GM19463 (cell line): ENCODE results near the gene ATP2B1.

Experiments used
- ATAC-seq: cut with Tn5 transposase; IDR thresholded peaks from one replicate; pipeline ENCODE4 v1.9.1; 2021; ENCODE audit warnings: mild to moderate bottlenecking, moderate library complexity; ENCODE audit not compliant: unreplicated experiment

ATP2B1 gene

GRCh38 chr12:89662623-89663022 is 46.0 kb downstream of the ATP2B1 start:
- ATAC-seq, result no peak

- ATAC-seq, result no peak
Measured at GRCh38 chr12:89661706-89662330, 46.8 kb downstream of the ATP2B1 start.

- no peak for ATAC-seq
Measured at GRCh38 chr12:89657739-89658138, 50.9 kb downstream of the ATP2B1 start.

- no peak for ATAC-seq
Measured at GRCh38 chr12:89657066-89657465, 51.6 kb downstream of the ATP2B1 start.

GRCh38 chr12:89655841-89656240 is 52.8 kb downstream of the ATP2B1 start:
- no peak for ATAC-seq

GRCh38 chr12:89651192-89651591 is 57.4 kb downstream of the ATP2B1 start:
- no peak for ATAC-seq

GRCh38 chr12:89650239-89650638 is 58.4 kb downstream of the ATP2B1 start:
- no peak for ATAC-seq

GRCh38 chr12:89649820-89650219 is 58.8 kb downstream of the ATP2B1 start:
- ATAC-seq, result no peak

GRCh38 chr12:89649139-89649538 is 59.5 kb downstream of the ATP2B1 start:
- no peak for ATAC-seq

GRCh38 chr12:89648211-89648930 is 60.3 kb downstream of the ATP2B1 start:
- no peak for ATAC-seq

- no peak for ATAC-seq
Measured at GRCh38 chr12:89645434-89645833, 63.2 kb downstream of the ATP2B1 start.

GRCh38 chr12:89642959-89643358 is 65.7 kb downstream of the ATP2B1 start:
- no peak for ATAC-seq

GRCh38 chr12:89636776-89637160 is 71.9 kb downstream of the ATP2B1 start:
- ATAC-seq, result no peak

- ATAC-seq, result no peak
Measured at GRCh38 chr12:89636052-89636775, 72.4 kb downstream of the ATP2B1 start.

- ATAC-seq, result no peak
Measured at GRCh38 chr12:89634508-89634907, 74.1 kb downstream of the ATP2B1 start.

GRCh38 chr12:89632778-89633177 is 75.9 kb downstream of the ATP2B1 start:
- no peak for ATAC-seq

GRCh38 chr12:89622115-89622514 is 86.5 kb downstream of the ATP2B1 start:
- ATAC-seq, result no peak

GRCh38 chr12:89621521-89621920 is 87.1 kb downstream of the ATP2B1 start:
- no peak for ATAC-seq

GRCh38 chr12:89619764-89620163 is 88.9 kb downstream of the ATP2B1 start:
- ATAC-seq, result no peak

- ATAC-seq, result no peak
Measured at GRCh38 chr12:89618113-89618862, 90.3 kb downstream of the ATP2B1 start.

- no peak for ATAC-seq
Measured at GRCh38 chr12:89610366-89610765, 98.3 kb downstream of the ATP2B1 start.
